Mucosa of descending colon (tissue), 3 donors: ENCODE measurements around the gene DAND5. TPM values are rescaled to one million over a fixed set of nuclear protein-coding genes. Genes with fewer than 3 reads are reported as not detected.

ENCODE experiments used
- ATAC-seq: fragments of 200-7000 bp; cut with Tn5 transposase; one replicate; pipeline ENCODE4 v1.9.1; 2020; ENCODE audit warnings: mild to moderate bottlenecking, moderate library complexity
- DNase-seq, 3 donors: peaks; one replicate each; pipeline ENCODE4 v3.0.0-alpha.2; 2020
- H3K36me3 ChIP-seq: fragments of 200-600 bp; one replicate; pipeline ENCODE4 v1.8.0; 2021; ENCODE audit warnings: low read depth, mild to moderate bottlenecking
- H3K4me1 ChIP-seq: fragments of 200-600 bp; one replicate; pipeline ENCODE4 v1.8.0; 2021; ENCODE audit warnings: low read depth, mild to moderate bottlenecking
- H3K4me3 ChIP-seq: fragments of 200-600 bp; one replicate; pipeline ENCODE4 v1.8.0; 2021; ENCODE audit warnings: mild to moderate bottlenecking
- H3K9me3 ChIP-seq: fragments of 200-600 bp; one replicate; pipeline ENCODE4 v1.8.0; 2021; ENCODE audit warnings: mild to moderate bottlenecking
- CTCF ChIP-seq: fragments of 200-600 bp; IDR thresholded peaks from one replicate; pipeline ENCODE4 v1.8.0; 2022; ENCODE audit warnings: antibody characterized with exemption, mild to moderate bottlenecking
- intact Hi-C, 2 donors: fragments of 100-400 bp; cut with DNase I in 1 of 2; cut with micrococcal nuclease in 1 of 2; formaldehyde crosslinking; loops; one replicate each; pipeline versions ENCODE4 v1.11.0 to v1.11.1; 2022; cut with DNase I, micrococcal nuclease
- total RNA-seq, 3 donors: library from RNA; stranded (reverse); fragmentation: NEBNext Ultra II Directional in 2 of 3; extraction: Animal tissue kit (Norgen Biotek cat#: 25700) in 2 of 3; gene quantifications; one replicate each; pipeline versions ENCODE4 v1.2.1 to v1.2.4, GENCODE V29; 2021 to 2023
- donor health status: DM: no; HTN: no; CAD: no; lungs with moderate emphysema.
- donor health status: DM: no; HTN: no; CAD: no.
- donor health status: DM: no; HTN: yes; CAD: no.

Gene DAND5
- total RNA-seq, 3 donors from 2014 or later: 0.34 to 1.1 TPM; not detected in 1

GRCh38 chr19:12944104-12944674 is 25.2 kb upstream of the DAND5 start:
- no peaks in the 10 kb centered on the region for H3K9me3 ChIP-seq
- no peak overlapping the region for H3K4me3 ChIP-seq
- no peak for TF ChIP-seq CTCF
- DNase-seq: no peak
- peaks cover 8% of the 10 kb centered on the region for H3K36me3 ChIP-seq
- H3K4me1 ChIP-seq: peaks cover 33% of the 10 kb centered on the region
- ATAC-seq: no peak
- intact Hi-C loops: loop anchor here in 1 of 2 donors (10.0 kb wide), 1 partner anchor 59 kb away; the partner anchor contains the start of genes DNASE2 and KLF1

DNA sequence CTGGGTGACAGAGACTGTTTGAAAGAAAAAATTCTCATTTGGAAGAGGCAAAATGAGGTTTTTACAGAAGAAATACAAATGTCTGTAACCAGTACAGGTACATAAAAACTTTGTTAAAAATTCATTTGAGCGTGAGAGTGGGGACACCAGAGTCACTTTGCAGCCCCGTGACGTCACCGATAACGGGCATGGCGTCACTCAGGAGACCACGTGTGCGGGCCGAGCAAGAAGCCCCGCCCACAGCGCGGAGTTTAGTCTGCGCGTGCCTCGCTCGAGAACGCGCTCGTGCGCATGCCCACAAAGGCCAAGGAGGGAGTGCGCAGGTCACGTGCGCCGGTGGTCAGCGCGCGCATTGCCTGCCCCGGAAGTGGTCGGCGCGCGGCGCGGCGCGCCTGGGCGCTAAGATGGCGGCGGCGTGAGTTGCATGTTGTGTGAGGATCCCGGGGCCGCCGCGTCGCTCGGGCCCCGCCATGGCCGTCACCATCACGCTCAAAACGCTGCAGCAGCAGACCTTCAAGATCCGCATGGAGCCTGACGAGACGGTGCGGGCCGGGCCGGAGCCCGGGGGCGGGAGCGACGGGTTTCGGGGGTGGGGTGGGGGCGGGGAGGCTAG is 23.8 kb upstream of the DAND5 start, which contains the start of gene RAD23A:
Gene RAD23A (plus strand): TSS at position 384 of the 613 bp plus-strand sequence. CDS start 87 bp downstream, at position 471.
- Histone ChIP-seq H3K4me1 (peaks cover 20% of the 10 kb centered on the region), H3K9me3 (no peaks in the 10 kb centered on the region), H3K36me3 (peaks cover 8% of the 10 kb centered on the region), H3K4me3 (peak within 1 kb of the TSS; percentile 80)
- intact Hi-C loops: loop anchor here in 1 of 2 donors (10.0 kb wide), 1 partner anchor 61 kb away; the partner anchor contains the start of genes DNASE2 and KLF1
- DNase-seq: peak; percentile 99
- ATAC-seq: peak; percentile 96
- no peak for TF ChIP-seq CTCF

DNA sequence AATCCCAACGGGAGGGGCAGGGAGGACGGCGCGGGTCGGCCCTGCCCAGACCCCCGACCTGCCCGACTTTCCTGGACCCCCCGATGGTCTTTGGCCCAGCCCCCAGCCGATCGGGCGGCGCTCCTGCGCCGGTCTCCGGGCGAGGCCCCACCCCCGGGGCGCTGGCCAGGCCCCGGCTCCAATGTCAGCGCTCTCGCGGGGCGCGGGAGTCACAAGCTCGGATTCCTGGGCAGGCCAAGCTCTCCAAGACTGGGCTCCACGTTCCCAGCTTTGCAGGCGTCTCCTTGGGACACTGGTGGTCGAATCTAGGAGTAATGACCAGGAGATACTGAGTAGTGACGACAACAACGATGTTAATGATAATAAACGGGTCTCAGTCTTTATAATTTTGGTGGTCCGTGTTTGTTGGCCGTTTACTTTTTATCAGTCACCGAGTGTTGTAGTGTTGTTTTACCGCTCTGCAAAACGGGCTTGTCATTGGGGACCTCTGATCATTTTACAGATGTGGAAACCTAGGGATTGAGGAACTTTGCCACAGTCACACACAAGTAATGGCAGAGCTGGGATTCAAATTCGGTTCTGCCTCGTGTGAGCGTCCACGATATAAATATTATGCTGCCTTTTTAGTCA is 23.2 kb upstream of the DAND5 start:
- DNase-seq: peak; percentile 75 to 84 (median 84)
- TF ChIP-seq CTCF: no peak
- H3K36me3 ChIP-seq: peaks cover 8% of the 10 kb centered on the region
- no peaks in the 10 kb centered on the region for H3K9me3 ChIP-seq
- ATAC-seq: peak; percentile 84
- intact Hi-C loops: loop anchor here in 1 of 2 donors (10.0 kb wide), 1 partner anchor 61 kb away; the partner anchor contains the start of genes DNASE2 and KLF1
- peaks cover 17% of the 10 kb centered on the region for H3K4me1 ChIP-seq
- peak overlapping the region; percentile 80 for H3K4me3 ChIP-seq

DNA sequence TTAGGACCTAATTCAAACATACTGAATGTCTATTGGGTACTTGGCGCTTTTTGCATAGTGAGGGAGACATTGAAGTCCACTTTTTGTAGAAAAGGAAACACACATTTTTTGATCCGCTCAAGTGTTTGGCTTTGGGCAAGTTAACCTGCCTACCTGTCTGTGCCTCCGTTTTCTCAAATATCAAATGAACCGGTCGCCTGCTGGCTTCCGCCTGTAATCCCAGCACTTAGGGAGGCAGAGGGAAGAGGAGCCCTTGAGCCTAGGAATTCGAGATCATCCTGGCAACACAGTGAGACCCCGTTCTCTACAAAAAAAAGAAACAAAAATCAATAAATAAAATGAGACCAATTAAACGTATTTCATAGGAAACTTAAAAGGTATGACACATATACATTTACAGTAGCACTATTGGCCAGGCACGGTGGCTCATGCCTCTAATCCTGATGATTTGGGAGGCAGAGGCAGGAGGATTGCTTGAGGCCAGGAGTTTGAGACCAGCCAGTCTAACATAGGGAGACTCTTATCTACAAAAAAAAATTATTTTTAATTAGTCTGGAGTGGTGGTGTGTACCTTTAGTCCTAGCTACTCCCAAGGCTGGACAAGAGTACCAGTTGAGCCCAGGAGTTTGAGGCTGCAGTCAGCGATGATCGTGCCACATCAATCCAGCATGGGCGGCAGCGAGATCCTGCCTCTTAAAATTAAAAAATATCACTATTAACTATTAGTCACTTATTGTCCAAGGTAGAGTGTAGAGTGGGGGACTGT is 22.5 kb upstream of the DAND5 start:
- Histone ChIP-seq H3K36me3 (peaks cover 8% of the 10 kb centered on the region), H3K4me1 (peaks cover 17% of the 10 kb centered on the region), H3K9me3 (no peaks in the 10 kb centered on the region), H3K4me3 (no peak overlapping the region)
- TF ChIP-seq CTCF: no peak
- ATAC-seq (no peak), DNase-seq (no peak)
- intact Hi-C loops: loop anchor here in 1 of 2 donors (10.0 kb wide), 1 partner anchor 62 kb away; the partner anchor contains the start of genes DNASE2 and KLF1
